GM21360 (cell line): ENCODE measurements around the gene FOXI2.

Experiments
- ATAC-seq: cut with Tn5 transposase; IDR thresholded peaks from one replicate; pipeline ENCODE4 v1.9.1; 2021; ENCODE audit warnings: mild to moderate bottlenecking, moderate library complexity; ENCODE audit not compliant: unreplicated experiment

Gene FOXI2

DNA sequence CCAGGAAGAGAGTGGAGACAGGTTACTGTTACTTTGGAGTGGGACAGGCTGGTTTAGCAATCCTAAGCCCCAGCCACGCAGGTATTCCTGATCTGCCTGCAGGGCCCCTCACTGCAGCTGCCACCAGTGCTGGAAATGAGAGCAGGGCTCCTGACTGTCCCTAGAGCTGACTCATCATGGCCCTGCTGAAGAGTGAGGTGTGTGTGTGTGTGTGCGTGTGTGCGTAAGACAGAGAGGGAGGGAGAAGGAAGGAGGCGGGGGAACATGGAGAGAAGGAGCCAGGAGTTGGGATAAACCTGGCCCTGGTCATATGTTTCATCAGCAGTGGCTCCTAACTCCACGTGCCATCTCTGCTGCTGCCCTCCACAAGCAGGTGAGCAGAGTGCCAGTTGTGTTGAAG is 3.6 kb downstream of the FOXI2 start:
- ATAC-seq, result no peak

DNA sequence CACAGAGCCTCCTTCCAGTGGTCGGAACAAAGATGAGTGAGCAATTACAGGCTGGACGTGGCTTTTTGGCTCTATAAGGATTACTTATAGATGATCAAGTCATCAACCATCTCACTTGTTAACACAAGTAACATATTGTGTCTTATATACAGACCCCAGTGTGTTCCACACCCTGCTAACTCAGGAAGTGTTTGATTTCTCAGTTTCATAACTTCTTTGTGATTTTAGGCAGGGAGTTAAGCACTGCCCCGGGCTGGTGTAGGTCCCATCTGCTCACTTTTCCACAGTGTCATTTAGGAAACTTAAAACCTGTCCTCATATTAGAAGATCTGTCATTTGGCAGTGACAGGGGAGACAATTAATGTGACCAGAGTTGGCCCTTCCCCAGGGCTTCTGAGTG is 6.2 kb downstream of the FOXI2 start:
- ATAC-seq, result no peak

DNA sequence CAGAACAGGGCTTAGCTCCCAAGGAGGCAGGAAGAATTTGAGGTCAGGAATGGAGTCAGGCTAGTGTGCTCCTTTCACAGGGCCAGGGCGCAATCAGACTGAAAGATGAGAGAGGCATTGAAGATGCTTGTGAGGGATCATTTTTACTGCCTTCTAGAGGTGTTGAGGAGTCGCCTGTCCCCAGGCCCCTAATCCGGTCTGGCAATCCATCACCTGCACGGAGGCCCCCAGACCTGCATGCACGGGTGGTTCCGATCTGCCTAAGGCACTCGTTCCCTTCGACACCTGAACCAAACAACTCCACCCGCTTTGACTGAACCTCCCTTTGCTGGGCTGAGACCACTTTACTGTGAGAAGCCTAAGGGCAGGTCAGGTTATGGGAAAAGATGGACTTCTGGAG is 8.0 kb downstream of the FOXI2 start:
- ATAC-seq, result no peak

DNA sequence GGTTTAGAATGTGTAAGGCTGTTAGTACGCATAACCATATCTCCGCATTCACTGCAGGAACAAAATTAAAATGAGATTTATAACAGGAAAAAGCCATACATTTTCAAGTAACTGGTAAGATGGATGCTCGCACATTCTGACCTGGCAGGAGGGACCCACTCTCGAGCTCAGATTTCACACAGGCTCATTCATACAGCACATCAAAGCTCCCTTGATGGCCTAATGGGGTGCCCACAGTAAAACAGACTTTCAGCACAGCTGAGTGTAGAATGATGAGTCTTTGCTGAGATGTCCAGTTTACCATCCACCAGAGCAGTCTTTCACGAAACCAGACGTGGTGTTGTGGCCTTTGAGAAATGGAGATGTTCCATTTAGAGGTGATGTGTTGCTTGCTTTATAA is 8.9 kb downstream of the FOXI2 start:
- no peak for ATAC-seq

DNA sequence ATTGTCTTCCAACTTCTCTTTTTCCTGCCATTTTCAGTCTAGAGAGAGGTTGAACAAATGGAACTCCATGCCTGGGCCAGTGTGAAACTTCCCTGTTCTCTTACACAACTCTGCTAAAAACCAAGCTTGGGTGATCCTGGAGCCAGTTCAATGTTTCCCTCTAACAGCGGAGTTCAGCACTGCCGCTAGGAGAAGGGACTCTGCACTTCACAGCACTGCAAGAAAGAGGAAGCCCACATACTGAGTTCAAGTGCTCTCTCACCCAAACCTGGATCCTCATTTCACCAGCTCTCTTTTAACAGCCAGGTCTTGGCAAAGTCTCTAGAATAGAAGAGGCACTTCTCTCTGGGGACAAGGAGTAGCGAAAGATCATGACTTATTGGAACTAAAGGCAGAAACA is 18.8 kb downstream of the FOXI2 start:
- ATAC-seq, result no peak

DNA sequence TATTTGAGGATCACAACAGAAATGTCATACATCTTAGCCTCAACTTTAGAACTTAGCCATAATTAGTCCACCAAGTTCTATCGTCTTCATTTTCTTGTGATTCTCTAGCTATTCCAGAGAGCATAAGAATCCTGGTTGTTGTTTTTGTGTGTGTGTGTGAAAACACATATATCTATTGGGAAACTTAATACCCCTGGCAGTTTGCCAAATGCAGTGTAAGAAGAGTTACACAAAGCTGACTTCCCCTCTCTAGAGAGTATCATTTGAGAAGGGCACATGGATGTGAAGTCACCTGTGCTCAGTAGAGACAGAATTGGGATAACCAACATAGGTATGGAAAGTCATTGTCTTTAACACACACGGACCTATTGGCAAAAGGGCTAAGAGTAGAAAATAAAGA is 19.3 kb downstream of the FOXI2 start:
- no peak for ATAC-seq

DNA sequence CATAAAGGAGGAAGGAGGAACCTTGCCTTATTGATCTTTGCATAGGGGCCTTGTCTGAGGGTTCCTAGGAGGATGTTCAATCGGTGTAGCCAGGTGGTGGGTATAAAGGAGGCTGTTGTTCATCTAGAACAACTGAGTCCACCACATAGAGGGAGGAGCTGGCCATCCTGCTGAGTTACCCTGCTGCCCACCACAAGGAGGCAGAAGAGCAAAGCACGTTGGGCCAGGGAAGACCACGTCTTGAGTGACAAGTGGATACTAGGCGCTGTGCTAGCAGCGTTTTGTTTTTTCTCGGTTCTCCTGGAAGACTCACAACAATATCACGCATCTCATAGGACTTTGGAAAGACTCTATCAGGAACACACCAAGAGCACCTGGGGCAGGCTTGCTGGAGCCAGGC is 20.0 kb downstream of the FOXI2 start:
- ATAC-seq, result no peak

DNA sequence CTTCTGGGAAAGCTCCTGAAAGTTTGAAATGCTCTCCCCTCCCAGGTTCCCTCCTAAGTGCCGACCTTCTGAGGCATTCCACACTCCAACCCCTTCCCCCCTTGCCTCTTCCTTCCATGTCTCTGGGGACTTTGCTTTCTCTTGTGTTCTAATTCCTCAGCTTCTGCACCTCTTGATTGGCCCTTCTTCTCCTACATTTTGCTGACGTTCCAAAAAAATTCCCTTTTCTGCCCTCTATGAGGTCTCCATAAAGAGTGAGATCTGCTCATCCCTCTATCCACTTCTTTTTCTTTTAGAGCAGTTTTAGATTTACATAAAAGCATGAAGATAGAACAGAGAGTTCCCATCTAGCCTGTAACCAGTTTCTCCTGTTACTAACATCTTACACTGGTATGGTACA is 22.3 kb downstream of the FOXI2 start:
- ATAC-seq, result no peak

DNA sequence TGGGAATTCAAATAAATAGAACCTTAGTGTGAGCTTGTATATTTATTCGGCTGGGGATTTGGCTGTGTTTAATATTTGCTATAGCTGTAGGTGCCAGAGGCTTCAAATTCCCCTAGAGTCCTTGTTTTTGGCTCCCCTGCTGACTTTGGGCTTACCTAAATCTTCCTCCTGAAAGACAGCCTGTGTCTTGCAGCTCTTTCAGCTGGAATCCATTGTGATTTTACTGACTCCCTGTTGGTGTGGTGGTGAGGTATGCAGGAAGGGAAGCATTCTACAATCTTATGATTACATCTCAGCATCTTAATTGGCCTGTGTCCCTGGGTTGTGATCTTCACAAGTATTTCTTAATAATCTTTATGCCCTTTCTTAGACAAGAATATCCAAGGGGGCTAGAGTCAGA is 25.9 kb downstream of the FOXI2 start:
- no peak for ATAC-seq

DNA sequence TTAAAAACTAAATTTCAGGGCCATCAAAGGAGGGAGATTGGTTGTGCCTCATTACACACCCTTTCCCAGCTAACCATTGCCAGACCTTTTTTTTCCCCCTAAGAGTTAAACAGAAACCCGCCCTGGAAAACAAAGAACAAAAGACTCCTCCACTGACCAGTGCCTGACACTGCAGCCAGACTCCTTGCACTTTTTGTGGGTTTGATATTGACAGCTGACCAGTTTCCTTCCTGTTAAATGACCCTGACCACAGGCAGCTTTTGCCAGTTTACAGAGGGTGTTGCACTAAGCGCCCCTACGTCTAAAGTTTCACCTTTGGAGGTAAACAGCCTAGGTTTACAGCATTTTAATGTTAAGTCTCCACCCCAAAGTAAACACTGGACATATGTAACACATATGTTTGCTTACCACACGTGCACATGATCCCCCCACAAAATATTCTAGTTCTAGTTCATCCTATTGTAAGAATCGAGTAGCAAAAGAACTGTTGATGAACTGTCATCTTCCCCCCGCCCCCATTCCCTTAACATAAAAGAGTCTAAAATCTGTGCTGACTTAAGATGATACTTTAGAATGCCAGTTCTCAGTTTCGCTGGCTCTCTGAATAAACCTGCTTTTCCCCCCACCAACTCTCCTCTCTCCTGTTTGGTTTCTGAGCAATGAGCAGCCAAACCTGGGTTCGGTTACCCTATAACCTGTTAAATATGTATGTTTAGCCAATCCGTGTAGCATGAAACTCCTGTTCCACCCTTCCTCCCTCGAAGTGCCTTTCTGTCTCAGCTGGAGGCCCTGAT is 38.0 kb downstream of the FOXI2 start:
- no peak for ATAC-seq

DNA sequence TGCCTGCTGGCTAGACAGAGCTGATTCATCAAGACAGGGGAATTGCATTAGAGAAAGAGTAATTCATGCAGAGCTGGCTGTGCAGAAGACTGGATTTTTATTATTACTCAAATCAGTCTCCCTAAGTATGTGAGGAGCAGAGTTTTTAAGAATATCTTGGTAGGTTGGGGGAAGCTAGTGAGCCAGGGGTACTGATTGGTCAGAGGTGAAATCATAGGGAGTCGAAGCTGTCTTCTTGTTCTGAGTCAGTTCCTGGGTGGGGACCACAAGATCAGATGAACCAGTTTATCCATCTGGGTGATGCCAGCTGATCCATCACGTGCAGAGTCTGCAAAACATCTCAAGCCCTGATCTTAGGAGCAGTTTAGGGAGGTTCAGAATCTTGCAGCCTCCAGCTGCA is 39.8 kb downstream of the FOXI2 start:
- ATAC-seq, result no peak

DNA sequence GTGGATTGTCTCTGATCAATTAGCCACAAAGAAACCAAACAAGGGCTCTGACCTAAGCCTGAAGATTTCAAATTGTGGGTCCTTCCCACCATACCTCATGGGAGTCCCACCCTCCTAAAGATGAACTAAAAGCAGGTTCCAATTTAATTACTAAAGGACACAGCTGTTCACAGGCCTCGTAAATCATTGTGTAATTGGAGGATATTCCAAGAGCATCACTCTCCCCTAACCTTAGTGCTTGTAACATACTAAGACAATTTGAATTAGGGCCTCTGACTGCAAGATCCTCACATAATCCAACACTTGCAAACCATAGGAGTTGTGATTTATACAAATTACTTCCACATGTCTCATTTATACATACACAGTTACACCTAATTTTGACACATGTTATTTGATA is 44.4 kb downstream of the FOXI2 start:
- ATAC-seq, result no peak

DNA sequence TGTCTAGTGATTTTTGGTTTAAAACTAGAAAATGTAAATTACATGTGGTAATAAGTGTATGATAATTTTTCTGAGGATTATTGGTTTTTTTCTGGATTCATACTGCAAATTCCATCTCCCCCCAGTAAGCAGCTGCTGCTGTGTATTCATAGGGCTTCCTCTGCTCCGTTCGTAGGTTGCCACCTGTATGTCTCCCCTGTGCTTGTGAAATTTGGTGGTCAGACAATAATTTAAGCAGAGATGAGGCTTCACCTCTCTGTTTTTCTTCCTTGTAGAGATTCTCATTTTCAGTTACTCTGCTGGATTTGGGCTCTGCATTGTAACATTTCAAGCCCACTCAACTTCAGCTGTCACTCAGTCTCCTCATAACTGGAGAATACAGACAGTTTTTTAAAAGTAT is 50.9 kb downstream of the FOXI2 start:
- no peak for ATAC-seq

DNA sequence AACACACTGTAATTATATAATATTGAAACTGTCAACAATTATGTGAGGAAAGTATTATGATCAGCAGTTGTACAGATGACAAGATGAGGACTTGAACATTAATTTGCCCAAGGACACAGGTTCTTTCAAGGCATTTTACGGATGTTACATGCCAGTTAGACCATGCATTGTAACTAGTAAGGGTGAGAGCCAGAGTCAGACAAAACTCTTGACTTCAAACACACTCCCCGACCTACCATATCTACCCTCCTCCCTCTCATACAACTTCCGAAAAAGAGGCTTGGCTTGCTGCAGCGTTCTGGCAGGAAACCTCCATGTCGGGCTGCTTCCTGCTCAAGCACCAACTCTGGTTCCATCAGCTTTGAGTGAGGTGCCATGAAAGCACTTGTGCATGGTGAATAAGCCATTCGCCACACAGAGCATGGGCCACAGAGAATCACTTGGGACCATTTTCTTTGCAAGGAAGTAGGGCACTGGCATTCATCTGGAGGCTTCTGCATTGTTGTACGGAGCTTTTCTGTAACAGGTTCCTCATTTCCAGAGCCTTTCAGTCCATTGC is 53.2 kb downstream of the FOXI2 start:
- no peak for ATAC-seq
